ENCODE measurements around the gene C16orf86.

The C16orf86 gene

DNA sequence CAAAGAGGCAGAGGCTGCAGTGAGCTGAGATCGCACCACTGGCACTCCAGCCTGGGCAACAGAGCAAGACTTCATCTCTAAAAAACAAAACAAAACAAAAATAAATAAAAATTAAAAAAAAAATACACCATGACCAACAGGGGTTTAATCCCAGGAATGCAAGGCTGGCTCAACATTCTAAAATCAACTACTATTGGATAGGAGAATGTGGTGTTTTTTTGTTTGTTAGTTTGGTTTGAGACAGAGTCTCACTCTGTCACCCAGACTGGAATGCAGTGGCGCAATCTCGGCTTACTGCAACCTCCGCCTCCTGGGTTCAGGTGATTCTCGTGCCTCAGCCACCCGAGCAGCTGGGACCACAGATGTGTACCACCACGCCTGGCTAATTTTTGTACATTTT is 32.7 kb downstream of the C16orf86 start:
- no peak for DNase-seq

DNA sequence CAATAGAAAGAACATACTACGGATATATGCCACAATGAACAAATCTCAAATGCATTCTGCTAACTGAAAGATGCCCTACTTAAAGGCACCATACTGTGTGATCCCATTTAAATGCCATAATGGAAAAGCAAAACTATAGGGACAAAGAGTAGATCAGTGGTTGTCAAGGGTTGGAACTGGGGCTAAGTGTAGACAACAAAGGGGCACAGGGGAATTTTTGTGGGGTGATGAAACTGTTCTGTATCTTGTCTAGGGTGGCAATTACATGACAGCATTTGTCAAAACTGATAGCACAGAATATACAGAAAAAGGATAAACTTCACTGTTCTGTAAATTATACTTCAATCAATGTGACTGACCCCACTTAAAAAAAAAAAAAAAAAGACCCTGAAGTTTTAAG is 34.8 kb downstream of the C16orf86 start:
- no peak for DNase-seq

DNA sequence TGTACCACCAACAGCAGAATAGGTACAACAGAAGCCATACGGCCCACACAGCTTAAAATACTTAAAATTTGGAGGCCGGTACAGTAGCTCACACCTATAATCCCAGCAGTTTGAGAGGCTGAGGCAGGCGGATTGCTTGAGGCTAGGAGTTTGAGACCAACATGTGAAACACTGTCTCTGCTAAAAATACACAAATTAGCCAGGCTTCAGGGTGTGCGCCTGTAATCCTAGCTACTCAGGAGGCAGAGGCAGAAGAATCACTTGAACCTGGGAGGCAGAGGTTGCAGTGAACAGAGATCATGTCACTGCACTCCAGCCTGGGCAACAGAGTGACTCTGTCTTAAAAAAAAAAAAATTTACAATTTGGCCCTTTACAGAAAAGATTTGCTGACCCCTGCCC is 35.5 kb downstream of the C16orf86 start:
- no peak for DNase-seq

DNA sequence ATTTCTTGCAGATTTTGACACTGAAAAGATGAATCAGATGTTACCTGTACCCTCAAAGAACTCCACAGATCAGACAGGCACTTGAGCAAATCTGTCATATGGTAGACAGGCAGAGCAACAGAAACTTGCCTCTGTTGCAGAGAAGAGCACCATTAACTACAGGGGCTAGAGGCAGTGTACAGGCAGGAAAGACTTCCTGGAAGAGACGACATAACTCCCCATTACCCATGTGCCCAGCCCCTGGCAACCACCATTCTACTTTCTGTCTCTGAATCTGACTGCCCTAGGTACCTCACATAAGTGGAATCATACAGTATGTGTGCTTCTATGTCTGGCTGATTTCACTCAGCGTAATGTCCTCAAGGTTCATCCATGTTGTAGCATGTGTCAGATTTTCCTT is 37.0 kb downstream of the C16orf86 start:
- DNase-seq: no peak

DNA sequence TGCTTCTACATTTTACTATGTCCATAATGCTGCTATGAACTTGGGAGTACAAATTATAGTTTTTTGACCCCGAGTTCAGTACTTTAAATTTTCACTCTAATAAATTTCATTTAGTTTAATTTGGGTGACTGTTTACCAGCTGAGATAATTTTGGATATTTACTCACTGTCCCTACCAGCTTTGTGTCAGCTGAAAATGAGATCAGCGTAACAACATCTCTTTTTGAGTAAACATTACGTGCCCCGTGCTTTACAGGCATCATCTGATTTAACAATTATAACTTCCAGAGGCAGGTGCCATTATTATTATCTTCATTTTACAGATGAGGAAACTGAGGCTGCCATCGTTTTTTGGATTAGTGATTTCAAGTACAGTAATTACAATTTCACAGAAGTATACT is 37.5 kb downstream of the C16orf86 start:
- DNase-seq: no peak

DNA sequence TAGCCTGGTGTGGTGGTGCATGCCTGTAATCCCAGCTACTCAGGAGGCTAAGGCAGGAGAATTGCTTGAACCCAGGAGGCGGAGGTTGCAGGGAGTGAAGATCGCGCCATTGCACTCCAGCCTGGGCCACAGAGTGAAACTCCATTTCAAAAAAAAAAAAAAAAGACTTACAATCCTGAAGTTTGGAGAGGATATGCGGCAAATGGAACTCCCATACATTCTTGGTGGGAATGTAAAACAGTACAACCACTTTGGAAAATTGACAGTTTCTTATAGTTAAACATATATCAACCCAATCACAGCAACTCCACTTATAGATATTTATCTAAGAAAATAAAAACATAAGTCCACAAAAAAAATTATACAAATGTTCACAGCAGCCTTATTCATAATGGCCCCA is 40.6 kb downstream of the C16orf86 start:
- DNase-seq: no peak

DNA sequence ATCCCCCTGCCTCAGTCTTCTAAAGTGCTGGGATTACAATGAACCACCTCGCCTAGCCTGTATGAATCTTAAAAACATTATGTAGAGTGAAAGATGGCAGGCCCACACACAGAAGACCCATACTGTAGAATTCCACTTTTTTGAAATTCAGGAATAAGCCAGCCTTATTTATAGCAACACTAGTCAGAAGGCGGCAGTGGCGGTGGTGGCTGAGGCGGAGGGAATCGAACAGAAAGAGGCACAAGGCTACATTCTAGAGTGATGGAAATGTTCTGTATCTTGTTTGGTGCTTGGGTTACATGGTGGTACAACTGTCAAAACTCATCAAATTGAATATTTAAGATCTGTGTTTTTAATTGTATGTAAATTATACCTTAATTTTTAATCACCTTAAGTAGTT is 41.2 kb downstream of the C16orf86 start:
- no peak for DNase-seq

DNA sequence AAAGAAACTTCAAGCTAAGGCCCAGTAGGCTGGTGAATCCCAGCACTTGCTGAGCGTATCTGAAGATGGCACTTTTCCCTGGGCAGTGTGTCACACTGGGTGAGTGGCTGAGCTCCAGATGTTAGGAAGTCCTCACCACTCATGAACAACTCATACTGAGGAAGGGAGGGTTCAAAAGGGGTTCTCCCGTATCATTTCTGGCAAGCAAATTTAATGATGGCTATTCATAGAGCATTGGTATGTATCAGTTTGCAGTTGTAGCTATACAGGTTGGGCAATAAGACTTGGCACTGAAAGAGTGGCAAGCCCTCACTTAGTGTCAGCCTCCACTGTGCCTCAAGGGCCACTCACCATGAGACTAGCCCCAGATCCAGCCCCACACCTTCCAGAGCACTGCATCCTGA is 41.8 kb downstream of the C16orf86 start:
- no peak for DNase-seq

DNA sequence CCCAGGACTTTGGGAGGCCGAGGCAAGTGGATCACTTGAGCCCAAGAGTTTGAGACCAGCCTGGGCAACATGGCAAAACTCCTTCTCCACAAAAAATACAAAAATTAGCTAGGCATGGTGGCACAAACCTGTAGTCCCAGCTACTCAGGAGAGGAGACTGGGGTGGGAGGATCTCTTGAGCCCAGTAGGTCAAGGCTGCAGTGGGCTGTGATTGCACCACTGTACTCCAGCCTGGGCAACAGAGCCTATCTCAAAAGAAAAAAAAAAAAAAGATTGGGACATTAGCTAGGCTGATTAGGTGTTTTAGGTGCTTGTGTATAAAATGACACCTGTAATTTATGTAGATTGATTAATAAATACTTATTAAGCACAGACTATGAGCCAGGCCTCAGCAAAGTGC is 42.4 kb downstream of the C16orf86 start:
- no peak for DNase-seq

DNA sequence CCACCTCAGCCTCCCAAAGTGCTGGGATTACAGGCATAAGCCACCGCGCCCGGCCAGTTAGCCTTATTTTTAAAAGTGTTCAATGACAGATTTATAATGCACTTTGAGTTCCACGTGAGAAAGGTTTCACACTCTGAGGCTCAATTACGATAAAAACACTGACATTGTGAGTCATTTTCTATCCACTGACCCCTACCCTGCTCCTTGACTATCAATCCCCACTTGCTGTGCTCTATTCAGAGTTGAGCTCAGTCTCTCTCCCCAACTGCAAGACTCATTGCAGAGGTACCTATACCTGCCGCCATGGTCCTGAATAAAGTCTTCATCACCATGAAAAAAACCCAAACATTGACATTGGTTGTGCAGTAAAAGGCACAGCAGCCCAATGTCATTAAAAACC is 44.0 kb downstream of the C16orf86 start:
- DNase-seq: no peak

DNA sequence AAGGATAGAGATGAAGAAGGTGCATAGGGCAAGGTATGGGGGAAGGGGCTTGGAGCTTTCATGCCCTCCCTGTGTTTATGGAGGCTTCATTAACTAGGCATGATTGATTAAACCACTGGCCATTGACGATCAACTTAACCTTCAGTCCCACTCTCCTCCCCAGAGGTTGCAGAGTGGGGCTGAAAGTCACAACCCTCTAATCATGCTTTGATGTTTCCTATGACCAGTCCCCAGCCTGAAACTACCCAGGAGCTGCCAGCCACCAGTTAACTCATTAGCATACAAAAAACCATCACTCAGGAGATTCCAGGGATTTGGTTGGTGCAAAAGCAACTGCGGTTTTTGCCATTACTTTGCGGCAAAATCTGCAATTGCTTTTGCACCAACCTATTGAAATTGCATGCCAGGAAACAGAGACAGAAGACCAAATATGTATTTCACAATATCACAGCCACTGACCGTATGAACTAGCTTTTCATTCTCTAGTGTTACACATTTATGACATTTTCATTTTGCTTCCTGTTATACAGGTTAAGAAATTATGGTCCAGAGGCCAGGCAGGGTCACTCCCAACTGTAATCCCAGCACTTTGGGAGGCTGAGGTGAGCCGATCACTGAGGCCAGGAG is 47.1 kb downstream of the C16orf86 start:
- no peak for DNase-seq

DNA sequence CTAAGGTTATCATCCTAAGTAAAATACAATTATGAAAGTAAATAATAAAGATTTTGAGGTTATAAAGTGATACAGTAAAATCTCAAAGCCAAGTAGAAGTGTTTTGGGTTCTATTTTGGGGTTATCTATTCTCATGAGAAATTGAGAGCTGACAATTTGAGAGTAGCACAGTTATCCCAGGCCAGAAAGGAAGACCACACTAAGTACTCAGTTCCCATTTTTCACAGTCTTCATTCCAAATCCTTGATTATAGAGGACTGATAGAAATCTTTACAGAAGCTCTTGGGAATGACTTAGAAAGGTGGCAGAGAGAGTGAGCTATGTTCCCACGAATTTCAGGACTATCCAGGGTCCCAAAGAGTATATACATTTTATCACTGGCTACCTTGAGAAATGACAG is 47.9 kb downstream of the C16orf86 start:
- no peak for DNase-seq

DNA sequence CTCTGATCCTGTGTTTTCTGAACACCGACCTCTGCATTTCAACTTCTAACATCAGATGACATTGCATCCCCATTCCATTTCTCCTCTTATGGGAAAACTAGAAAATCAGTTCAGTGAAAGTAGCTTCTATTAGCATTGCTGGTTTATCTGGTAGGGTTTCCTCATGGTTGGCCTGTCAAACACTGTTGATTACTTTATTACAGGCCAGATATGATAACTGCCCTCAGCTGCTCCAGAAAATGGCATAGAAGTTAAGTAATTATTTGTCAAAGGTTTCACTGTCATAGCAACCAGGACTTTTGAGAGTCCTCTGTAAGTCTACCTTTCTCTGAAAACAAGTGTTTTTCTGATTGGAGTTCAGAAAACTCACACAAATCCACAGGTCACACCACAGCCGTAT is 49.5 kb downstream of the C16orf86 start:
- DNase-seq: no peak

Measured in stimulated activated CD4-positive, alpha-beta T cell treated with anti-CD3 and anti-CD28 coated beads, Interleukin-1b, Interleukin-23, amount 100 ng/mL, for 48 hours (primary cell).